NCI-H1417 treated with DMSO at 0.1 percent for 48 hours (cell line): ENCODE data around the gene SORCS2.
"Not testable (repeated sequence)": the region's sequence is repeated elsewhere in the genome, so short reads cannot be mapped to it uniquely, and the experiment has no call there.

Experiments used
- DNase-seq: peaks from one replicate; lab custom pipeline; 2025; lab: John Stamatoyannopoulos, UW

SORCS2 gene

GRCh38 chr4:7450775-7451433 lies 258.6 kb downstream of the SORCS2 start:
- no peak for DNase-seq

DNA sequence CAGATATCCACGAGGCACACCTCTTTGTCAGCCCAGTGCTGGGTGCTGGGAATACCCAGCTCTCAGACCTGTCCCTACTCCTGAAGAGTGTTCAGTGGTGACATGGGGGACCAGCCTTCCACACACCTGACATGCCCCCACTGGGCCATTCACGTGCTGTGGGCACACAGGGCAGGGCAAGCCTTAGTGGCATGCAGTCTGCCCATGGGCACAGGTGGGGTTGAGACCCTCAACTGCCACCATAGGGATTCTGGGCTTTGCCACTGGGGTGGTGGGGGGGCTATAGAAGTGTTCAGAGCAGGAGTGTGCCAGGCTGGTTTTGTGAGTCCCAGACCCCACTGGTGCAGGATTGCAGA lies 259.1 kb downstream of the SORCS2 start:
- DNase-seq, result no peak

- no peak for DNase-seq
Observed at GRCh38 chr4:7451800-7452199, 259.5 kb downstream of the SORCS2 start.

DNA sequence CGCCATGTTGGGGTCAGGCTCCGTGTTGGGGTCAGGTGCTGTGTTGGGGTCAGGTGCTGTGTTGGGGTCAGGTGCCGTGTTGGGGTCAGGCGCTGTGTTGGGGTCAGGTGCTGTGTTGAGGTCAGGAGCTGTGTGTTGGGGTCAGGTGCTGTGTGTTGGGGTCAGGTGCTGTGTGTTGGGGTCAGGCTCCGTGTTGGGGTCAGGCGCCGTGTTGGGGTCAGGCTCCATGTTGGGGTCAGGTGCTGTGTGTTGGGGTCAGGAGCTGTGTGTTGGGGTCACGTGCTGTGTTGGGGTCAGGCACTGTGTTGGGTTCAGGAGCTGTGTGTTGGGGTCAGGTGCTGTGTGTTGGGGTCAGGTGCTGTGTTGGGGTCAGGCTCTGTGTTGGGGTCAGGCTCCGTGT lies 260.5 kb downstream of the SORCS2 start:
- DNase-seq, result not testable (repeated sequence)

- no peak for DNase-seq
Observed at GRCh38 chr4:7457201-7458065, 265.1 kb downstream of the SORCS2 start.

DNA sequence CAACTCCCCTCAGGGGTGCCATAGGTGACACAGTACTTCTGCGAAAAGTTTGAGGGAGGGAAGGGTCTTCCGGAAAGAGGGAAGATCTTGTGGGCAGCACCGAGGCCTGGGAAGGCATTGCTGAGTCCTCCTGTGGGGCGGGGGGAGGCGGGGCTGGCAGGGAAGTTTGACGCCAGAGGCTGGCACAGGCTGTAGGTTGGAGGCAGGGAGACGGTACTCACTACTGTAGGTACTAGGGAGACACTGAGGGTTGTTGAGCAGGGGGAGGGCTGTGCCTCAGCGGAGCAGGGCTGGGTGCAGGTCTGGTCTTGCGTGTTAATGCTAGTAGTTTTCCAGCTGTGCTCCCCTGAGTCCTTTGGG lies 265.7 kb downstream of the SORCS2 start:
- DNase-seq, result no peak

DNA sequence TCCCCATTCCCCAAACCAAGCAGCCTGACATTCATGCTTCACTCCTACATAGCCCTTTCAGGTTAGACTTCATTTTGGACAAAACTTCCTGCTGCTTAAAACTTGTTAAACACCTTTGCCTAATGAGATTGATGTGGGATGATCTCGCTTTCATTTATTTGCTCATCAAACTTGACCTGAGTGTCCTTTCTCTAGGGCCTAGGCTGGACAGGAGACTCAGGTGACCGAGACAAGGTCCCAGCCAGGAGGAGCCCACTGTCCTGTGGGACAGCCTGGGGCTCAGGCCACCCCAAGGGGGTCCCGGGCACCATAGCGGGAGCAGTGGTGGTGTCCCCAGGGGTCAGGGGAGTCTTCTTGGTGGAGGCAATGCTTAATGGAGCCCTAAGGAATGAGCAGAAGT lies 266.1 kb downstream of the SORCS2 start:
- no peak for DNase-seq

- DNase-seq, result no peak
Observed at GRCh38 chr4:7459471-7459870, 267.1 kb downstream of the SORCS2 start.

- no peak for DNase-seq
Observed at GRCh38 chr4:7460566-7460965, 268.2 kb downstream of the SORCS2 start.

DNA sequence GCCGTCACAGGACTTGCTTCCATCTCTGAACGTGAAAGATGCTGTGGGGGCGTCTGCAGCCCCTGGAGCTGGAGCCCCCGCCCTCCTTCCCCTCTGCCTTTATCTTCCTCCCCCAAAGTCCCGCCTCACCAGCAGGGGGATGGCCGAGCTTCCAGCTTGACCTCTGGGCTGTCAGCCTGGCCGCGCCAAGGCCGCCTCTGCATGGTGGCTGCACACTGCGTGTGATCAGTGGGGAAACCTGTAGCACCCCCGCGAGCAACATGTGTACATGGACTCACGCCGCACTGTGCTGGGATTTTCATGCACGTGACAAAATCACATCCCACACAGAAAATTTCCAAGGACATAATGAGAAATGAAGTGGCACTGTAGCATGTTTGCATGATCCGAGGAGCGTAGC lies 268.9 kb downstream of the SORCS2 start:
- no peak for DNase-seq

GRCh38 chr4:7462509-7462971 lies 270.2 kb downstream of the SORCS2 start:
- peak; percentile 11 for DNase-seq

DNA sequence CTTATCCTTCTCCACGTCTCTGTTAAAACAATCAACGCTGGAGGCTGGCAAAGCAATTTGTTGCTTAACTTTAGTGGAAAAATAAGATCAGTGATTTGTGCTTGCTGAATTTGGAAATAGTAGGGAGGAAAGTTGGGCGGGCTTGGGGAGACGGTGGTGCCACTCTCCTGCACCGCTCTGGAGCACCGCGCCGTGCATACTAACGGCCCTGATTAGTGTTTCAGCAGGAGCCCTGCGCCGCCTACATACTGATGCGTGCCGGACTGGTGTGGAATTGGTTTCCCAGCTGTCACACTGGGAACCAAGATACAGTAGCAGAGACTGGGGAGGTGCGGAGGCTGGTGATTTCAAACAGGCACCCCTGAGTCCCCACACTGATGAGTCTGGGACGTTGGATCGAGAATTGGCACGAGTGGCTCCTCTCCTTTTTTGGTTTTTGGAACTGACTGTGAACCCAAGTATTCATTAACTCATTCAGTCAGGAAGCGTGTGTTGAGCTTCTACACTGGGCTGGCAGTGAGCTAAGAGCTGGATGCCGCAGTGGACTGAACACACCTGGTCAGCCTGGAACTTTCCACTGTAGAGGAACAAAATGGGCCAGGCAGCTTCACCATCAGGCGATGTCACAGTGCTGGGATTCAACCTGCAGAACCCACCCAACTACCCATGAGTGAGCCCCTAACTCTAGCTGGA lies 271.4 kb downstream of the SORCS2 start:
- no peak for DNase-seq

GRCh38 chr4:7464259-7464655 lies 271.9 kb downstream of the SORCS2 start:
- DNase-seq, result no peak

GRCh38 chr4:7465017-7465416 lies 272.7 kb downstream of the SORCS2 start:
- no peak for DNase-seq

DNA sequence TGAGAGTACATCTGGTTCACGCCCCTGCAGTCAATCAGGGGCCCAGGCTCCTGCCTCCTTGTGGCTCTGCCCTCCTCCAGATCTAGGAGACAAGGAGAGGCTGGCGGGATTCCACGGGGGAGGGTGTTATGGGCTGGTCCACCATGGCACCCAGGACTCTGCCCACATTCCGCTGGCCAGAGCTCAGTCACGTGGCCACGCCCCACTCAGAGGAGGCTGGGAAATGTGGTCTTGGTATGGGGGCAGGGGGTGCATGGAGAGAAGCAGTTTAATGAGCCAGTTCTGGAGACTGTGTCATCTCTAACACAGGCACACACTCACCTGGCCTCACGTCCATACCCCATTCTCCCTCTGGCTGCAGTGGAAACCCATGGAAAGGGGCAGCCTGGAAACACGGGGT lies 273.9 kb downstream of the SORCS2 start:
- DNase-seq, result no peak

- no peak for DNase-seq
Observed at GRCh38 chr4:7466904-7467303, 274.6 kb downstream of the SORCS2 start.

DNA sequence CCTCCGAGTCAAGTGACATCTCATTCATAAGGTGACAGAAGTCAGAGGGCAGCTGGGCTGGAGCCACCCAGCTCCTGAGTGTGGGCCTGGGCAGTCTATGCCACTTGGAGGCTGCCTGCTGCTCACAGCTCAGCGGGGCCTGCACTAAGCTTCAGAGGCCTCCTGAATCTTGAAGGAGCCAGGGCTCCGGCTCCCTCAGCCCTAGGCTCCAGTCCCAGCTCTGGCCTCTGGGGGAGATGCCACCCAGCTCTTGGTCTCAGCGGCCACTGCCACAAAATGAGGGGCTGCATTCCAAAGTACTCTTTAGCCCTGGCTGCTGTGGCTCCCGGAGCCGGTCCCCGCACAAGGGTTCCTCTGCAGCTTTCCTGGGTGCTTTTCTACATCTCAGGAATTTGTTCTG lies 275.1 kb downstream of the SORCS2 start:
- DNase-seq, result no peak

- no peak for DNase-seq
Observed at GRCh38 chr4:7469023-7469422, 276.7 kb downstream of the SORCS2 start.

DNA sequence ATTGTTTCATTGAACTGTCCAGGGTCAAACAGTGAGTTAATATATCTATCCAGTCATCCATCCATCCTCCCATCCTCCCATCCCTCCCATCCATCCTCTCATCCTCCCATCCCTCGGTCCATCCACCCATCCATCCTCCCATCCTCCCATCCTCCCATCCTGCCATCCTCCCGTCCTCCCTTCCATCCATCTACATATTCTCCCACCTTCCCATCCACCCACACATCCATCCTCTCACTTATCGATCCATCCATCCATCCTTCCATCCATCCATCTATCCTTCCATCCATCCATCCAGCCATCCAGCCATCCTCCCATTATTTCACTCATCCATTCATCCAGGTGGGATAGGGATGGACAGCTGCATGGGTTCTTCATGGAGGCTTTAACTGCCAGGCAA lies 277.8 kb downstream of the SORCS2 start:
- DNase-seq, result no peak

DNA sequence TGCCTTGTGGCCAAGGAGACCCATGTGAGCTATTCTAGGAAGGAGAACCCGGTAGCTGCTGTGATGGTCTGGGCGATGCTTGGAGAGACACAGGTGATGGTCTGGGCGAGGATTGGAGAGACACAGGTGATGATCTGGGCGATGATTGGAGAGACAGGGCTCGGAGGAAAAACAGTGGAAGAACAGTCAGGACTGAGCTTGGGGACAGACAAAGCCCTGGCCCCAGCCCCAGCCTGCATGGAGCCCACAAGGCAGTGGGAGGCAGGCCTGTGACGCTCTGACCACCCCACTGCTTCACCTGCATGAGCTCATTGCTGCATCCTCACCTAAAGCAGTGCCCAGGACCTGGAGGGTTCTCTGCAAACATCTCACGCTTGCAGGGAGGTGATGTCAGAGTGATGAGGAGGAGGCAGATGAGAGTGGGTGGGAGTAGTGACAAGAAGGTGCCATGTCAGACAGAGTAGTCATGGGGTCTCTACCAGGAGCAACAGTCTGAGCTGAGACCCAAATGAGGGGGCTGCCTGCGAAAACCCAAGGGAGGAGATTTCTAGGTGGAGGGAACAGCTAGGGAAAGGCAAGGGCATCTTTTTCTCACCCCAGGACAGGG lies 278.3 kb downstream of the SORCS2 start:
- DNase-seq, result no peak

- DNase-seq, result no peak
Observed at GRCh38 chr4:7472442-7473013, 280.2 kb downstream of the SORCS2 start.

DNA sequence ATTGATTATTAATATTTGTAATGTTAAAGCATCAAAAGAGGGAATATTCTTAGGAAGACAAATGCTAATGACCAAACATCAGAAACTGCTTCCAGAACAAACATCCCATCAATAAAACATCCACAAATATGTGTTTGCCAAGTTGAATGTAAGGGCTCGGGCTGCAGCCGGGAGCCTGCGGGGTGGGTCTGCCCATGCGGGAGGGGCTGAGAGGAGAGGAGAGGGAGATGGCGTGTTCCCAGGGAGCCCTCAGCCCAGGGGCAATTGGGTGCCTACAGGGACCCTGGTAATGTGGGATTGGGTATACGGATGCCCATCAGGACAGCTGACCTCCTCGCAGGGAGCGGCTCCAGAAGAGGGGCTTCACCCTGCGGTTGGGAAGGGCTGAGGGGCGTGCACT lies 280.7 kb downstream of the SORCS2 start:
- no peak for DNase-seq
